Pancreas (tissue), 10 donors: ENCODE results near the gene RUFY3. TPM values are rescaled to one million over a fixed set of nuclear protein-coding genes. Genes with fewer than 3 reads are reported as not detected.
"Not testable (repeated sequence)": the region's sequence is repeated elsewhere in the genome, so short reads cannot be mapped to it uniquely, and the experiment has no call there.

Source experiments
- ATAC-seq, 4 donors: fragments of 200-7000 bp; cut with Tn5 transposase; one replicate each; pipeline versions ENCODE4 v1.8.0 to v1.9.1; 2020; ENCODE audit warnings: mild to moderate bottlenecking in 4 of 4, moderate library complexity in 4 of 4
- DNase-seq, 6 donors: peaks; one replicate each; pipeline ENCODE4 v3.0.0-alpha.2; 2020
- FAIRE-seq: peaks from 2 replicates; lab custom pipeline; 2012; peaks lifted over from hg19 to GRCh38; lab: Jason Lieb, UNC
- H3K27ac ChIP-seq, 4 donors: fragments of 200-600 bp; sonication (generic); 1 replicate in 3 of 4; 2 replicates in 1 of 4; pipeline versions ENCODE4 v1.5.0 to v1.8.0; 2020
- H3K27me3 ChIP-seq, 4 donors: fragments of 200-600 bp; one replicate each; pipeline ENCODE4 v1.8.0; 2021
- H3K36me3 ChIP-seq, 3 donors: fragments of 200-600 bp; sonication (generic) in 1 of 3; one replicate each; pipeline versions ENCODE4 v1.5.0 to v1.8.0; 2020 to 2021
- H3K4me1 ChIP-seq, 3 donors: fragments of 200-600 bp; one replicate each; pipeline ENCODE4 v1.8.0; 2021
- H3K4me3 ChIP-seq, 4 donors: fragments of 200-600 bp; sonication (generic) in 2 of 4; one replicate each; pipeline versions ENCODE4 v1.5.0 to v1.8.0; 2020 to 2021
- H3K9me3 ChIP-seq, 4 donors: fragments of 200-600 bp; one replicate each; pipeline ENCODE4 v1.8.0; 2021
- CTCF ChIP-seq, 4 donors: fragments of 200-600 bp; sonication (generic) in 3 of 4; IDR thresholded peaks; one replicate each; pipeline versions ENCODE4 v1.5.0 to v1.8.0; 2021; ENCODE audit warnings: antibody characterized with exemption in 4 of 4
- WGBS, 2 donors: extraction: QIAGEN DNeasy Blood & Tissue Kit; methylation state at CpG; one replicate each; pipeline ENCODE4 v1.1.7; 2013; 5-methylcytosine and 5-hydroxymethylcytosine counted together
- intact Hi-C, 3 donors: fragments of 100-400 bp; cut with DNase I; formaldehyde crosslinking; loops; one replicate each; pipeline versions ENCODE4 v1.11.1 to v1.14.2; 2022
- polyA plus RNA-seq, 2 donors: library from polyadenylated mRNA; stranded (reverse); fragments of 200-250 nt; gene quantifications; one replicate each; pipeline ENCODE4 v1.2.3, GENCODE V29; 2013
- total RNA-seq, 6 donors: library from RNA; stranded (reverse); fragmentation: NEBNext Ultra II Directional in 4 of 6; extraction: Animal tissue kit (Norgen Biotek cat#: 25700) in 4 of 6; gene quantifications; one replicate each; pipeline versions ENCODE4 v1.2.1 to v1.2.4, GENCODE V29; 2021 to 2023
- donor health status: healthy with polysubstance abuse.
- donor health status: DM: no; HTN: no; CAD: no; lungs with moderate emphysema.
- donor health status: DM: no; HTN: no; CAD: no.
- donor health status: control.
- donor health status: control.
- donor health status: Bipolar disorder and iron deficiency.
- donor health status: DM: yes; HTN: yes; CAD: no.
- donor health status: DM: no; HTN: no; CAD: no.
- donor health status: DM: no; HTN: no; CAD: no.
- donor health status: DM: yes; HTN: yes; CAD: no.

RUFY3 gene
- total and polyA plus RNA-seq, 8 donors = 18.3 to 42.1 (median 22.0) TPM

GRCh38 chr4:70765368-70765767 is 43.6 kb downstream of the RUFY3 start:
- no peak for DNase-seq
- Histone ChIP-seq H3K4me3 (no peak overlapping the region), H3K4me1 (no peaks in the 10 kb centered on the region), H3K36me3 (peaks cover 0 to 25% (median 0%) of the 10 kb centered on the region in 3 donors), H3K27me3 (no peaks in the 10 kb centered on the region), H3K27ac (no peak overlapping the region), H3K9me3 (no peaks in the 10 kb centered on the region)
- no peak for ATAC-seq
- WGBS, 2 donors = 92 to 98% methylated on average over 1 of the region's 1 CpG
- FAIRE-seq = no peak
- no peak for TF ChIP-seq CTCF (IDR thresholded peaks at IDR 0.05)
- intact Hi-C loops = no loop called here

- peaks cover 0 to 28% (median 0%) of the 10 kb centered on the region in 3 donors for H3K36me3 ChIP-seq
- H3K27ac ChIP-seq = no peak overlapping the region
- 85 to 99% methylated on average over 3 of the region's 3 CpGs for WGBS, 2 donors
- H3K27me3 ChIP-seq = no peaks in the 10 kb centered on the region
- intact Hi-C loops = no loop called here
- H3K4me3 ChIP-seq = no peak overlapping the region
- ATAC-seq = no peak
- H3K4me1 ChIP-seq = no peaks in the 10 kb centered on the region
- TF ChIP-seq CTCF (IDR thresholded peaks at IDR 0.05) = no peak
- FAIRE-seq = no peak
- DNase-seq = no peak
- H3K9me3 ChIP-seq = no peaks in the 10 kb centered on the region
Measured at GRCh38 chr4:70768301-70768948, 46.7 kb downstream of the RUFY3 start.

GRCh38 chr4:70769396-70769795 is 47.6 kb downstream of the RUFY3 start:
- H3K9me3 ChIP-seq, ATAC-seq, FAIRE-seq, H3K27ac ChIP-seq, DNase-seq, H3K4me1 ChIP-seq, H3K27me3 ChIP-seq, intact Hi-C loops, H3K4me3 ChIP-seq: not testable (repeated sequence)
- peaks cover 0 to 25% (median 0%) of the 10 kb centered on the region in 3 donors for H3K36me3 ChIP-seq
- 54 to 98% methylated on average over 1 of the region's 1 CpG for WGBS, 2 donors

- no peak overlapping the region for H3K4me3 ChIP-seq
- H3K27ac ChIP-seq = no peak overlapping the region
- no peak for DNase-seq
- no peak for ATAC-seq
- H3K27me3 ChIP-seq = no peaks in the 10 kb centered on the region
- peaks cover 0 to 26% (median 0%) of the 10 kb centered on the region in 3 donors for H3K36me3 ChIP-seq
- WGBS, 2 donors = 85 to 89% methylated on average over 6 of the region's 6 CpGs
- no peaks in the 10 kb centered on the region for H3K4me1 ChIP-seq
- H3K9me3 ChIP-seq = no peaks in the 10 kb centered on the region
- TF ChIP-seq CTCF (IDR thresholded peaks at IDR 0.05) = no peak
- FAIRE-seq = no peak
- intact Hi-C loops = no loop called here
Measured at GRCh38 chr4:70772929-70773555, 51.3 kb downstream of the RUFY3 start.

GRCh38 chr4:70778888-70779422 is 57.2 kb downstream of the RUFY3 start:
- intact Hi-C loops = no loop called here
- DNase-seq (no peak), ATAC-seq (peak; percentile 38 to 76 (median 57)), FAIRE-seq (peak; percentile 29)
- H3K4me1 ChIP-seq = no peaks in the 10 kb centered on the region
- H3K9me3 ChIP-seq = no peaks in the 10 kb centered on the region
- 37 to 39% methylated on average over 5 of the region's 5 CpGs for WGBS, 2 donors
- no peak overlapping the region for H3K4me3 ChIP-seq
- peaks cover 0 to 15% (median 0%) of the 10 kb centered on the region in 3 donors for H3K36me3 ChIP-seq
- no peaks in the 10 kb centered on the region for H3K27me3 ChIP-seq
- no peak for TF ChIP-seq CTCF (IDR thresholded peaks at IDR 0.05)
- H3K27ac ChIP-seq = no peak overlapping the region
